ENCODE data around the gene ACP6.
"Not testable (repeated sequence)": the region's sequence is repeated elsewhere in the genome, so short reads cannot be mapped to it uniquely, and the experiment has no call there.

ACP6 gene

DNA sequence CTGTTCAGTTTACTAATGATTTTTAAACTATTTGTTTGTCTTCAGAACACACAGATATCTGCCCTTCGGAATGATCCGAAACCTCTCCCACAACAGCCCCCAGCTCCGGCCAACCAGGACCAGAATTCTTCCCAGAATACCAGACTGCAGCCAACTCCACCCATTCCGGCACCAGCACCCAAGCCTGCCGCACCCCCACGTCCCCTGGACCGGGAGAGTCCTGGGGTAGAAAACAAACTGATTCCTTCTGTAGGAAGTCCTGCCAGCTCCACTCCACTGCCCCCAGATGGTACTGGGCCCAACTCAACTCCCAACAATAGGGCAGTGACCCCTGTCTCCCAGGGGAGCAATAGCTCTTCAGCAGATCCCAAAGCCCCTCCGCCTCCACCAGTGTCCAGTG lies 51.6 kb downstream of the ACP6 start:
- DNase-seq = no peak

DNA sequence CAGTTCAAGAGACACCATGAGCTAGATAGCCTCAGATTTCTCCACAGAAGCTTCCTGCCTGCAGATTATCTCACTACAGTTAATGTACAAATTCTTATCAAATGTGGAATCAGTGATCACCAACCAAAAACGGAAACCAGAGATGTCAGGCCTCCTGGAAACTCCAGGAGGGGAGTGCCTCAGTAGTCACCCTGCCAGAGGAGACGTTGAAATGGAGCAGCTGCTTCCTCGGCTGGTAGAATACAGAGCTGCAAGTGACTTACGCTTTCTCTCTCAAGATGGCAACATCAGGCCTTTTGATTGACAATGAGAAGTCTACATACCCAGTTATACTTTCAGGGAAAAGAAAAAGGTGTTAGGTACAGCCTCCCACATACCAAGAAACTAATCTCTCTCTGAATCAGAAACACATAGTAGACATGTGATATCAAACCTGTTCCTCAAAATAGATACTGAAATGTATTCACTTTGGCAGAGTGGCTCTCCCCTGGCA lies 52.2 kb downstream of the ACP6 start:
- peak; percentile 48 to 57 for DNase-seq

DNA sequence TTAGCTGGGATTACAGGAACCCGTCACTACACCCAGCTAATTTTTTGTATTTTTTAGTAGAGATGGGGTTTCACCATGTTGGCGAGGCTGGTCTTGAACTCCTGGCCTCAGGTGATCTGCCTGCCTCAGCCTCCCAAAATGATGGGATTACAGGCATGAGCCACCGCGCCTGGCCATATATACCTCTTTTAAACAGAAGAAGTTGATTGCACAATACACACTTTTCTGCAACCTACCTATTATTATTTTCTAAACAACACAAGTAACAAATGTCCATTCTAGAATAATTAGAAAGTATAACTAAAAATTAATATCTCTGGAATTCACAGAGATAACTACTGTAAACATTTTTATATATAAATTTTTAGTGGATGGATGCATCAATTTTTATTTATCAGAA lies 55.4 kb downstream of the ACP6 start:
- DNase-seq = not testable (repeated sequence)

DNA sequence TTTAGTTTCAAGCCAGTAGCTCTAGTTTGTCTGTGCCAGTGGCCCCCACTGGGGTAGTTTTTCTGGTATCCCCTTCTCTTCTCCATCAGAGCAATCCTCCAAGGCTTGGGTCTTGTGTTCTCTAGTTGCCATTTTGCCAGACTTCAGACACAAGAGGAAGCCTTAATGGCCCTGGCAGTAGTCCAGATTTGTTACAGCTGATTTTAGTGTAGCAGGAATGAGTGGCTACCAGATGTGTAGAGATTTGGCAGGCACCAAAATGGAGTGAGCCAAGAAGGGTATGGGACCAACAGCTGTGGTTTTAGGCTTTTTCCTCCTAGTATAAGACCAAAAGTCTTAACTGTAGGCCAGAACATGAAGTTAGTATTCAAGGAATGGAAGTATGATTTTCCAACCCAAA lies 56.8 kb downstream of the ACP6 start:
- DNase-seq = no peak

DNA sequence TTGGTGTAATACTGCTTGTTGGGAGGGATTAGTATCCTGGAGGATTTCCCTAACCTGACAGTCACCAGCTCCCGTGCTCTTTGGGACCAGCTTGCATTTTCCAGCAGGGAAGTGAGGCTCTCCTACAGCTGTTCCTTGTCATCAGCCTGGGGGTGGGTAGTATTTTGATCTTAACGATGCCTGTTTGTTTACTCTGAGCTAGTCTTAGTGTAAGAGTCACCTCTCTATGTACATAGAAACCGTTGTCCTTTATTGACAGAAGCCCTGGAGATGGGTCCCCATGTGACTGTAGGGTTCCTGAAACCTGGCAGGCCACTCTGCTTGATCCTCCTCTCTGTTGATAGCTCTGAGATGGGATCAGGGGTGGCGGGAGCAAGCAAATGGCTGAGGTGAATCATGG lies 58.0 kb downstream of the ACP6 start:
- DNase-seq = no peak

DNA sequence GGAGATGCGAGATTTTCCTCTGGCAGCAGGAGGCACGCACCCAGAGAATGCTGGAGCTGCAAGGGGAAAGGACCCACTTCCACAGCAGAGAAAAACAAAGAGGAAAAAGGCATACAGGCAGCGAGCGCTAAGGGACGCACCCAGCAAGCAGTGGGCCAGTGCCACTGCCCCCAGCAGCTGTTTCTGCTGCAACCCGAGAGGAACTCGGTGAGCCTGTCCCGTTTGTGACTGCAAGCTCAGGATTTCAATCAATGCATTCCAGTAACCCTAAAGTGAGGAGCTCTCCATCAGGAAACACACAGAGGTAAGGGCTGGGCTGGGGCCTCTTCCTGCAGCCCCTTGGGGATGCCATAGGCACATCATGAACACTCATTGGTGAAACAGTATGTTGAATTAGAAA lies 58.7 kb downstream of the ACP6 start:
- no peak for DNase-seq

DNA sequence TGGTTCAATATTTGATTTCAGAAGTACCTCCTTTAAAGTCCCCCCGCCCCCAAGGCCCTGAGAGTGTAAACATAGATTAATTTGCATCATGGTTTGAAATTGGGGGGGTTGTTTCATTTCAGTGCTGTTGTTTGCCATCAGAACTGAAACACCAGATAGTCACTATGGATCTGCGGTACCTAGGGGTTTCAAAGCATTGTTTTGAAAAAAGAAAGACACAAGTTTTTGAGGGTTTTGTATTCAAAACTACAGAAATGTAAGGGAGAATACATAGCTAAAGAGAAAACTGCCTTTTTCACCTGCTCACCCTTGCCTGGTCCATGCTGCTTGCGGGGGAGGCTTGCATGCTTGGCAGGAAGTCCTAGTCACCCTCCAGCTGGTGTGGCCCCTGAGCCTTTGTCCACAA lies 59.3 kb downstream of the ACP6 start:
- DNase-seq = no peak

DNA sequence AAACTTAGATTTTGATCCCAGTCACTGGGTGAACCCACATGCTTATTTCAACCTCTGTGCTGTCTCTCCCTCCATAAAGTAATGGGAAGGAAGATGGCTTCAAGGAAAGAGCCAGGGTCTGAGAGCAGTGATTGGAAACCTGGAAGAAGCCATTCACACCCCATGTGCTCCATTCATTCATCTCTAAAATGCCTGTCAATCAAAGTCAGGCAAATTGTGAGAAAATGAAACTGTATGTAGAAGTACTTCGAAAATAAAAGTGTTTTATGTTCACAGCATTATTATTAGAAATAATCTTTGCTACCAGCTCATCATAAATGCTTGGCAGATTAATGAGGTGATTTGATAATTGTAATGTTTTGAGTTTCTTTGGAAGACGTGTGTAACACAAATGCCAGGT lies 61.0 kb downstream of the ACP6 start:
- no peak for DNase-seq

DNA sequence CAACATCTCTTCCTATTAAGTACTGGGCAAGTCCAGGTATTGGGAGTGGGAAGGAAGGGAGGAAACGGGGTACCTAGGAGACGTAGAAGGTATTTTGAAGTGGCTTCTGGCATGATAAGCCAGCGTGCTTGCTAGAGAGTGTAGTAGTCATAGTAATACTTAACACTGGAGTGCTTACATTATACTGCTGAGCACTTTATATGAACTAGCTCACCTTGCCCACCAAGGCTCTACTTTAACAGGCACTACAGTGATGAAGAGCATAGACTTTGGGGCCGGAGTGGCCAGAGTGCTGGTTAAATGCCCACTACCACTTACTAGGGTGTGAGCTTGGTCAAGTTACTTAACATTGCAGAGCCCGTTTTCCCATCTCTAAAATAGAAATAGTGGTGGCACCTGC lies 61.7 kb downstream of the ACP6 start:
- DNase-seq = no peak

DNA sequence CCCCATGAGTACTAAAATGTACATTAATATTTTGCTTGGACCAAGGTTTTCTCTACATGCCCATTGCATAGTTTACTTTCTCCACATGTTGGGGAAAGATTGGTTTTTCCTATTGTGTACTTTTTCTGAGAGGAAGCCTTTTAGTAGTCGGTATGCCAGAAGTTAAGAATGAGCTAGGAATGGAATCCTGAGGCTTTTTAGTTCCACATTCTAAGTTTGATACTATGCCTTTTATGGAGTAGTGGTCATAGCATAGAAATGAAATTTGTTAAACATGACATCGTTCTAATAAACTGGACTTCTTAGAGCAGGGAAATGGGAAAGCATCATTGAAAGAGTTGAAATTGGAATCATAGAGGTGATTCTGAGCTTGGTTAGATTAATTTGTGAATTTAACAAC lies 64.7 kb downstream of the ACP6 start:
- no peak for DNase-seq

DNA sequence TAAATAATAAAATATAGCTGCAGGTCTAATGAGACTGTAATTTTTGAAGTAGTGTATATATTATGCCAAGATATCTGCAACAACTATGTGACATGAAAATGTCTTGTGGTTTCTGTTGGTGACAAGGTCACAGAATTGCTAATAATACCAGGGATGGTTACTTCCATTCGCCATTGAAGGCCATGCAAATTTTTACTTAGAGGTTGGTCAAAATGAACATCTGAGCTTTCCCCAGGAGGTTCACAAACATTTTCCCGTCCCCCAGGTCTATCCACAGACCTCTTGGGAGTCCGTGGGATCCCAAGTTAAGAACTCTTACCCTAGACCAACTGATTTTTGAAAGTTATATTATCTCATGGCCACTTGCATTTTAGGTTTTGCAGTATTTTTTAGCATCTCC lies 66.3 kb downstream of the ACP6 start:
- DNase-seq = no peak

DNA sequence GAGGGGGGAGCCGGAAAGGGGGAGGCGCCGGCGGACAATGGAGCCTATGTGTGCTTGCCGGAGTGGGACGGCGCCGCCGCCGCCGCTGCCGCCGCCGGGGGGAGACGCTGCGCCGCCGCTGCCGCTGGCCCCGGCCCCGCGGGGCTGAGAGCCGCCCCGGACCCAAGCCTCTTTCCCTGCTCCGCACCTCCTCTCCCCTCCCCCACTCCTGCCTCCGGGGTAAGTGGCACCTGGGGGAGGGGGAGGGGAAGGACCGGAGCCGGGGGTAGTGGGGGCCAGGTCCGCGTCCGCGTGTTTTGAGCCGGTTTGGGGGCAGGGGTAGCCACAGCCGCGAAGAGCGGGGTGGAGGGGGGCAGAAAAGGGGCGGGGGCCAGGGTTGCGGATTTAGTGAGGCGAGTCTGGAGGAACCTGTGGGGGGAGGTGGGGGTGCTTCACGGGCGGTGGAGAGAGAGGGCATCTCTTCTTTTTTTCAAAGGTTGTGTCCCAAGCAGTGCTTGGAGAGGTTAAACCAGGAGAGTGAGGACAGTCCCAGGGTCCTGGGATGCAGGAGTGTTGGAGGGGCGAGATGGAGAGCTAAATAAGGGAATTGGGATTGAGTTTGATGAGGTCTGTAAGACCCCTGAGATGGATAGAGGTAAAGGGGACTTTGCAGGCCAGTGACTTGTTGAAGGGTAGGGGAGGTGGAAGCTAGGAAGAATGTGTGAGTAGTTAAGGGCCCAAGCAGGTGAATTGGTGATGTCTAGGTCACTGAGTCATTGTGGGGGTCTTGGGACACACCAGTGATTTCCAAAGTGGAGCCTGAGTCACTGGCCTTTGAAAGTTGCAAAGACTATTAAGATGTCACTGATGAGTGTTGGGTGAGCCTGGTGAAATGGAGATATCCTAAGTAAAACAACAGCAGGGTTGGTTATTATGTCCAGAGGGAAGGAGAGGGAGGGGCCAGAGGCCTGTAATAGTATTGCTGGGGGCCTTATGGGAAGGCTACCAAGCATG lies 69.9 kb downstream of the ACP6 start:
- DNase-seq = peak; percentile 38 to 42

DNA sequence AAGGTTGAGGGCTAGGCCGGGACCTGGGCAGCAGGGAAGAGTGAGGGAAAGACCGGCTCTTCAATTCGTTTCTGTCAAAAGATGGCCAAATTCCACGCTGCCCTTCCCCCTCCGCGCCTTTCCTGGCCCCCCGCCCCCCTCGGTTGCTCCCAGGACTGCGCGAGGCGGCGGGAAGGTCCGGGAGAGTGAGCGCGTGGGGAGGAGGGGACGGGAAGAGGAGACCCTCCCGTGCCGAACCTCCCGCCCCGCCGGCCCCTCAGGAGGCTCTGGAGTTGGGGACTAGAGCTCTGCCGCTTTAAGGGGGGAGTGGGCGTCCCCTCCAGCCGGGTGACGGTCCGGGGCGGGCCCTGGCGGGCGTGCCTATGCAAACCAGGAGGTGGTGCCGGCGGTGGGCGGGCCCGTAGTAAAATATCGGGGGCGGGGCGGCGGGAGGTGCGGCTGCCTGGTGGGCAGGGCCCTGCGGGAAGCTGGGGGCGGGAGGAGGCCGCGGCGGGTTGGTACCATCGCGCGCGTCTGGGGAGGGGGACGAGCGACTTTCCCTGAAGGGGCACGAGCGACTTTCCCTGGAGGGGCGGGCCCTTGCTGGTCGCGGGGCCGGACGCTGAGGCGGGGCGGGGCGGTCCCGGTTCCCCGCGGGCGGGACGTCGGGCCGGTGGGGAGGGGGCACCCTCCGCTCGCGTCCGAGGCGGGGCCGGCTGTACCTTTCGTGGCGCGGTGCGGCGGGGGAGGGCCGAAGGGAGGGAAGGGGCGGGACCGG lies 70.8 kb downstream of the ACP6 start:
- DNase-seq = peak; percentile 95 to 97

DNA sequence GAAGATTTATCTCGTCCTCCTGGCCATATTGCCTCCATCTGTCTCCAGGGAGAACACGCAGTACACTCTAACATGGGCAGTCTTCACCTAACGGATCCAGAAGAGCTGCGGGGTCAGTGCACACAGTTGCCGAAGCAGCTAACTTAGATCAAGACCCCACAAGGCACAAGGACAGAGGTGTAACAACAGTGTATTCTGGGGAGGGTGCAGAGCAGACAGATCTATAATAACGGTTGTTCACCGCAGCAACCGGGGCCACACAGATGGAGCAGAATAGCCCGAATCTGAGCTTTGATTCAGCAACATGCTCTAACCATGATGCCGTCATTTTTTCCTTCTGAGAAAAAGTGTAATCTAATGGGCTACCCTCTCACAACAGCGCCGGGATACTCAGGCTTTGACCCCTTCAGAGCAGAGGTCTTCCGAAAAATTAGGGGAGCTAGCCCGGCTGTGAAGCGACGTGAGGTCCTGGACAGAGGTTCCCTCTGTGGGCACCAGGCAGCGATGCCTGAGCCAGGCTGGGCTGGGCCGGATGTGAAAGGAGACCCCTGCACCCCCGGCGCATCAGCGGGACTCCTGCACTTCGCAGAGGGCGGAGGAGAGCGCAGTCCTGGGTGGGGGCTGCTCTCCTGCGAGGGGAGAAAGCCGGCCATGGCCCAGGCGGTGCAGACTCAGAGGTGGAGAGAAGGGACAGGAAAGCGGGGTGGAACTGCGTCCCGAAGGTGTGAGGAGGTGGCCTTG lies 71.5 kb downstream of the ACP6 start:
- peak; percentile 64 to 66 for DNase-seq

DNA sequence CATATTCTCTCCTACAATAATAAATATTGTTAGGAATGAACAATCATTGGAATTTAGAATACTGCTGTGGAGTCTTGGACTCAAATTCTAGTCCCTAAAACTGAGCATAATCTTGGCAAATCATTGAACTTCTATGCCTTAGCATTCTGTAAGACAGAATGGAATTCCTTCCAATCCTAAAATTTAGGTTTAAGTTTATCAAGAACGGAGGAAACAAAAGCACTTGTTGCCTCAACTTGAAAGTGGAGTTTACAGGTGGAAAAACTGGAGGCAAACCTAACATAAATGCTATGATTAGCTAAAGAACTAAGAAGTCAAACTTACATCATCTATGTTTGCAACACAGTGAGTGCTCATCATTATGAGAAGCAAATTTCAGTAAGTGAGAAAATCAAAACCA lies 73.3 kb downstream of the ACP6 start:
- DNase-seq = no peak
